HepG2 (cell line): ENCODE results near the gene PLEKHN1. TPM values are rescaled to one million over a fixed set of nuclear protein-coding genes. Genes with fewer than 3 reads are reported as not detected.

Experiments used
- ATAC-seq: fragments of 200-7000 bp; cut with Tn5 transposase; 3 replicates; pipeline ENCODE4 v1.9.1; 2020; ENCODE audit warnings: mild to moderate bottlenecking, moderate library complexity
- BruUV-seq: library from RNA; stranded (reverse); fragments of 400-500 nt; replicated peaks from 2 replicates; lab custom pipeline; 2021; lab: Mats Ljungman, UMichigan
- CTCF ChIA-PET: fragments of 300-600 bp; formaldehyde crosslinking; extraction: SDS; loops from one replicate; lab custom pipeline; 2021; ENCODE audit warnings: low total read pairs, inconsistent platforms, low intra/inter-chr PET ratio; lab: Yijun Ruan, JAX
- POLR2A ChIA-PET: fragments of 350-600 bp; sonication (Branson Sonifier 250); formaldehyde crosslinking; loops from one replicate; lab custom pipeline; 2020; ENCODE audit warnings: antibody characterized with exemption, inconsistent platforms; lab: Yijun Ruan, JAX
- DNase-seq: peaks from one replicate; pipeline ENCODE4 v3.0.0-alpha.2; 2015; ENCODE audit warnings: low spot score
- FAIRE-seq: peaks from 3 replicates; lab custom pipeline; 2011; peaks lifted over from hg19 to GRCh38; lab: Jason Lieb, UNC
- H2AFZ ChIP-seq: one replicate; pipeline ENCODE4 v1.6.1; 2011; ENCODE audit warnings: low read length, inconsistent platforms
- H3K27ac ChIP-seq: fragments of 300-600 bp; 3 replicates; pipeline ENCODE4 v1.8.0; 2011; ENCODE audit warnings: mixed run types, mild to moderate bottlenecking, mixed read lengths, low read length, inconsistent platforms; ENCODE audit not compliant: insufficient read depth; ENCODE audit errors: extremely low read length
- H3K27me3 ChIP-seq, 2 experiments: fragments of 200-600 bp in 1 of 2; 2 replicates in 1 of 2; 3 replicates in 1 of 2; pipeline versions ENCODE4 v1.6.0 to v1.8.0; 2011; ENCODE audit warnings: low read length in 2 of 2, mild to moderate bottlenecking in 2 of 2, moderate library complexity in 2 of 2, inconsistent platforms in 1 of 2; ENCODE audit not compliant: insufficient read depth in 2 of 2, control insufficient read depth in 1 of 2
- H3K36me3 ChIP-seq, 2 experiments: fragments of 200-600 bp in 1 of 2; replicated peaks in 1 of 2; 2 replicates in 1 of 2; 3 replicates in 1 of 2; pipeline versions ENCODE4 v1.5.1 to v1.8.0; 2011; ENCODE audit warnings: low read length in 2 of 2, inconsistent platforms in 1 of 2; ENCODE audit not compliant: insufficient read depth in 2 of 2, control insufficient read depth in 1 of 2
- H3K4me1 ChIP-seq: 2 replicates; pipeline ENCODE4 v1.5.1; 2012; ENCODE audit warnings: low read length, inconsistent platforms; ENCODE audit not compliant: insufficient read depth
- H3K4me2 ChIP-seq: 2 replicates; pipeline ENCODE4 v1.6.0; 2011; ENCODE audit warnings: low read depth, low read length, inconsistent platforms
- H3K4me3 ChIP-seq, 3 experiments: fragments of 200-600 bp in 1 of 3; sonication (generic), shearing (Covaris generic) in 1 of 3; replicated peaks in 1 of 3; 2 replicates each; pipeline ENCODE4 v1.5.1; 2011 to 2016; ENCODE audit warnings: low read length in 3 of 3, inconsistent platforms in 2 of 3, low read depth in 2 of 3, mild to moderate bottlenecking in 2 of 3, control low read depth in 1 of 3, mixed read lengths in 1 of 3; ENCODE audit not compliant: insufficient read depth in 1 of 3
- H3K79me2 ChIP-seq: one replicate; pipeline ENCODE4 v1.6.1; 2011; ENCODE audit warnings: low read length, inconsistent platforms; ENCODE audit not compliant: insufficient read depth
- H3K9ac ChIP-seq: 2 replicates; pipeline ENCODE4 v1.6.0; 2011; ENCODE audit warnings: mild to moderate bottlenecking, low read depth, low read length, inconsistent platforms; ENCODE audit not compliant: insufficient read depth
- H3K9me3 ChIP-seq: 2 replicates; pipeline ENCODE4 v1.5.1; 2012; ENCODE audit warnings: mild to moderate bottlenecking, low read length
- H4K20me1 ChIP-seq: 2 replicates; pipeline ENCODE4 v1.6.0; 2011; ENCODE audit warnings: inconsistent platforms, mild to moderate bottlenecking, low read length, moderate library complexity; ENCODE audit not compliant: insufficient read depth
- CEBPG ChIP-seq: IDR thresholded peaks from 2 replicates; pipeline ENCODE4 v1.6.1; 2016
- DPF2 ChIP-seq: sonication (generic); formaldehyde crosslinking; IDR thresholded peaks from 2 replicates; pipeline ENCODE4 v1.4.0; 2020; ENCODE audit warnings: mild to moderate bottlenecking, low read depth, missing genetic modification reagents, borderline replicate concordance
- GABPB1 ChIP-seq: IDR thresholded peaks from 2 replicates; pipeline ENCODE4 v1.6.1; 2016; ENCODE audit warnings: mild to moderate bottlenecking, missing genetic modification reagents, moderate library complexity, missing compliant biosample characterization
- GATA4 ChIP-seq: sonication (generic); IDR thresholded peaks from 2 replicates; pipeline ENCODE4 v1.6.1; 2016; ENCODE audit warnings: antibody characterized with exemption, low read depth, borderline replicate concordance
- GATAD2A ChIP-seq: IDR thresholded peaks from 2 replicates; pipeline ENCODE4 v1.6.1; 2016
- MTF1 ChIP-seq: sonication (generic); formaldehyde crosslinking; IDR thresholded peaks from 2 replicates; pipeline ENCODE4 v1.5.0; 2020; ENCODE audit warnings: missing genetic modification reagents
- PAF1 ChIP-seq: IDR thresholded peaks from 2 replicates; pipeline ENCODE4 v1.6.1; 2016; ENCODE audit warnings: missing genetic modification reagents, missing compliant biosample characterization
- SALL1 ChIP-seq: sonication (generic); formaldehyde crosslinking; IDR thresholded peaks from 2 replicates; pipeline ENCODE4 v1.8.0; 2022; ENCODE audit warnings: mild to moderate bottlenecking, missing genetic modification reagents
- SETDB1 ChIP-seq: sonication (generic); formaldehyde crosslinking; IDR thresholded peaks from 2 replicates; pipeline ENCODE4 v1.5.1; 2020; ENCODE audit warnings: missing genetic modification reagents, mild to moderate bottlenecking, borderline replicate concordance
- SPEN ChIP-seq: sonication (generic); formaldehyde crosslinking; IDR thresholded peaks from 2 replicates; pipeline ENCODE4 v1.5.1; 2020; ENCODE audit warnings: low read depth, mild to moderate bottlenecking, missing genetic modification reagents
- SYNCRIP ChIP-seq: fragments of 200-400 bp; formaldehyde crosslinking; IDR thresholded peaks from 2 replicates; pipeline ENCODE4 v1.6.1; 2018; ENCODE audit warnings: mild to moderate bottlenecking, low read depth, low read length; ENCODE audit not compliant: insufficient read depth
- ZNF33A ChIP-seq: sonication (generic); formaldehyde crosslinking; IDR thresholded peaks from 2 replicates; pipeline ENCODE4 v1.5.1; 2020; ENCODE audit warnings: missing genetic modification reagents, mild to moderate bottlenecking, moderate library complexity, borderline replicate concordance
- ZNF430 ChIP-seq: sonication (generic); formaldehyde crosslinking; IDR thresholded peaks from 2 replicates; pipeline ENCODE4 v1.9.0; 2021; ENCODE audit warnings: mild to moderate bottlenecking, missing genetic modification reagents
- ZNF670 ChIP-seq: sonication (generic); formaldehyde crosslinking; IDR thresholded peaks from 2 replicates; pipeline ENCODE4 v1.8.0; 2022; ENCODE audit warnings: mild to moderate bottlenecking, missing genetic modification reagents, borderline replicate concordance
- WGBS: methylation state at CpG from one replicate; pipeline ENCODE4 v1.1.6; 2017; ENCODE audit warnings: low lambda C conversion rate; 5-methylcytosine and 5-hydroxymethylcytosine counted together
- in situ Hi-C: cut with HindIII; loops from 2 replicates; pipeline ENCODE4 v1.10.0; 2017; ENCODE audit warnings: low pct_unique_long_range_greater_than_20kb; ENCODE audit not compliant: extremely low pct_ligation_motif_present
- intact Hi-C: fragments of 100-400 bp; cut with micrococcal nuclease; formaldehyde crosslinking; loops from one replicate; pipeline ENCODE4 v1.10.0; 2022; ENCODE audit not compliant: unreplicated experiment
- polyA plus RNA-seq, 8 experiments: library from polyadenylated mRNA; depleted of rRNA in 3 of 8; stranded (reverse) in 7 of 8; unstranded in 1 of 8; fragments of >200 nt; fragmentation: Illumina TruSeq in 4 of 8; extraction: Trizol in 4 of 8; gene quantifications; 2 replicates each; pipeline versions ENCODE4 v1.2.1 to v1.2.3, GENCODE V29; 2011 to 2016; ENCODE audit warnings: low read depth in 4 of 8, missing spikeins in 1 of 8, mixed read lengths in 1 of 8; ENCODE audit not compliant: insufficient read depth in 1 of 8
- total RNA-seq, 5 experiments: library from RNA; depleted of rRNA; stranded (reverse); fragments of >200 nt; fragmentation: Illumina TruSeq; extraction: Trizol; gene quantifications; 2 replicates each; pipeline ENCODE4 v1.2.3, GENCODE V29; 2016; ENCODE audit warnings: low read depth in 1 of 5
- TF ChIP-seq, protein P1 (sequence below): sonication (generic); formaldehyde crosslinking; conservative IDR thresholded peaks from 2 replicates; pipeline ENCODE4 v1.4.0; 2020; ENCODE audit warnings: mild to moderate bottlenecking, missing genetic modification reagents, moderate library complexity
- TF ChIP-seq, protein P2 (sequence below): IDR thresholded peaks from 2 replicates; pipeline ENCODE4 v1.6.1; 2016; ENCODE audit warnings: missing genetic modification reagents, missing compliant biosample characterization
- TF ChIP-seq, protein P3 (sequence below): sonication (generic); formaldehyde crosslinking; conservative IDR thresholded peaks from 2 replicates; pipeline ENCODE4 v1.8.0; 2022; ENCODE audit warnings: low read depth, missing genetic modification reagents
- TF ChIP-seq, protein P4 (sequence below): sonication (generic); formaldehyde crosslinking; IDR thresholded peaks from 2 replicates; pipeline ENCODE4 v1.4.0; 2020; ENCODE audit warnings: missing genetic modification reagents, borderline replicate concordance

The PLEKHN1 gene
- total and polyA plus RNA-seq, 2 of the 13 experiments (the other 11 are each of a cell fraction or from before 2014, with no cell fraction given) = 0.42 to 0.58 TPM

- TF ChIP-seq, protein P1, sequence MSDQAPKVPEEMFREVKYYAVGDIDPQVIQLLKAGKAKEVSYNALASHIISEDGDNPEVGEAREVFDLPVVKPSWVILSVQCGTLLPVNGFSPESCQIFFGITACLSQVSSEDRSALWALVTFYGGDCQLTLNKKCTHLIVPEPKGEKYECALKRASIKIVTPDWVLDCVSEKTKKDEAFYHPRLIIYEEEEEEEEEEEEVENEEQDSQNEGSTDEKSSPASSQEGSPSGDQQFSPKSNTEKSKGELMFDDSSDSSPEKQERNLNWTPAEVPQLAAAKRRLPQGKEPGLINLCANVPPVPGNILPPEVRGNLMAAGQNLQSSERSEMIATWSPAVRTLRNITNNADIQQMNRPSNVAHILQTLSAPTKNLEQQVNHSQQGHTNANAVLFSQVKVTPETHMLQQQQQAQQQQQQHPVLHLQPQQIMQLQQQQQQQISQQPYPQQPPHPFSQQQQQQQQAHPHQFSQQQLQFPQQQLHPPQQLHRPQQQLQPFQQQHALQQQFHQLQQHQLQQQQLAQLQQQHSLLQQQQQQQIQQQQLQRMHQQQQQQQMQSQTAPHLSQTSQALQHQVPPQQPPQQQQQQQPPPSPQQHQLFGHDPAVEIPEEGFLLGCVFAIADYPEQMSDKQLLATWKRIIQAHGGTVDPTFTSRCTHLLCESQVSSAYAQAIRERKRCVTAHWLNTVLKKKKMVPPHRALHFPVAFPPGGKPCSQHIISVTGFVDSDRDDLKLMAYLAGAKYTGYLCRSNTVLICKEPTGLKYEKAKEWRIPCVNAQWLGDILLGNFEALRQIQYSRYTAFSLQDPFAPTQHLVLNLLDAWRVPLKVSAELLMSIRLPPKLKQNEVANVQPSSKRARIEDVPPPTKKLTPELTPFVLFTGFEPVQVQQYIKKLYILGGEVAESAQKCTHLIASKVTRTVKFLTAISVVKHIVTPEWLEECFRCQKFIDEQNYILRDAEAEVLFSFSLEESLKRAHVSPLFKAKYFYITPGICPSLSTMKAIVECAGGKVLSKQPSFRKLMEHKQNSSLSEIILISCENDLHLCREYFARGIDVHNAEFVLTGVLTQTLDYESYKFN = no peak
- TF ChIP-seq ZNF430 (CRISPR knock-in tag) (no peak), CEBPG (no peak), SETDB1 (CRISPR knock-in tag) (no peak), GATA4 (no peak), GABPB1 (CRISPR knock-in tag) (no peak), MTF1 (no peak), ZNF33A (no peak), DPF2 (no peak), PAF1 (CRISPR knock-in tag) (no peak), GATAD2A (CRISPR knock-in tag) (no peak), ZNF670 (CRISPR knock-in tag) (no peak), SPEN (no peak), SYNCRIP (no peak), SALL1 (CRISPR knock-in tag) (no peak)
- TF ChIP-seq, protein P2, sequence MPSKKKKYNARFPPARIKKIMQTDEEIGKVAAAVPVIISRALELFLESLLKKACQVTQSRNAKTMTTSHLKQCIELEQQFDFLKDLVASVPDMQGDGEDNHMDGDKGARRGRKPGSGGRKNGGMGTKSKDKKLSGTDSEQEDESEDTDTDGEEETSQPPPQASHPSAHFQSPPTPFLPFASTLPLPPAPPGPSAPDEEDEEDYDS = no peak
- TF ChIP-seq, protein P3, sequence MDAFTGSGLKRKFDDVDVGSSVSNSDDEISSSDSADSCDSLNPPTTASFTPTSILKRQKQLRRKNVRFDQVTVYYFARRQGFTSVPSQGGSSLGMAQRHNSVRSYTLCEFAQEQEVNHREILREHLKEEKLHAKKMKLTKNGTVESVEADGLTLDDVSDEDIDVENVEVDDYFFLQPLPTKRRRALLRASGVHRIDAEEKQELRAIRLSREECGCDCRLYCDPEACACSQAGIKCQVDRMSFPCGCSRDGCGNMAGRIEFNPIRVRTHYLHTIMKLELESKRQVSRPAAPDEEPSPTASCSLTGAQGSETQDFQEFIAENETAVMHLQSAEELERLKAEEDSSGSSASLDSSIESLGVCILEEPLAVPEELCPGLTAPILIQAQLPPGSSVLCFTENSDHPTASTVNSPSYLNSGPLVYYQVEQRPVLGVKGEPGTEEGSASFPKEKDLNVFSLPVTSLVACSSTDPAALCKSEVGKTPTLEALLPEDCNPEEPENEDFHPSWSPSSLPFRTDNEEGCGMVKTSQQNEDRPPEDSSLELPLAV (CRISPR knock-in tag) = no peak
- TF ChIP-seq, protein P4, sequence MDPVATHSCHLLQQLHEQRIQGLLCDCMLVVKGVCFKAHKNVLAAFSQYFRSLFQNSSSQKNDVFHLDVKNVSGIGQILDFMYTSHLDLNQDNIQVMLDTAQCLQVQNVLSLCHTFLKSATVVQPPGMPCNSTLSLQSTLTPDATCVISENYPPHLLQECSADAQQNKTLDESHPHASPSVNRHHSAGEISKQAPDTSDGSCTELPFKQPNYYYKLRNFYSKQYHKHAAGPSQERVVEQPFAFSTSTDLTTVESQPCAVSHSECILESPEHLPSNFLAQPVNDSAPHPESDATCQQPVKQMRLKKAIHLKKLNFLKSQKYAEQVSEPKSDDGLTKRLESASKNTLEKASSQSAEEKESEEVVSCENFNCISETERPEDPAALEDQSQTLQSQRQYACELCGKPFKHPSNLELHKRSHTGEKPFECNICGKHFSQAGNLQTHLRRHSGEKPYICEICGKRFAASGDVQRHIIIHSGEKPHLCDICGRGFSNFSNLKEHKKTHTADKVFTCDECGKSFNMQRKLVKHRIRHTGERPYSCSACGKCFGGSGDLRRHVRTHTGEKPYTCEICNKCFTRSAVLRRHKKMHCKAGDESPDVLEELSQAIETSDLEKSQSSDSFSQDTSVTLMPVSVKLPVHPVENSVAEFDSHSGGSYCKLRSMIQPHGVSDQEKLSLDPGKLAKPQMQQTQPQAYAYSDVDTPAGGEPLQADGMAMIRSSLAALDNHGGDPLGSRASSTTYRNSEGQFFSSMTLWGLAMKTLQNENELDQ (CRISPR knock-in tag) = no peak
- TF ChIP-seq, all 625 proteins: peak for 0
- H3K9me3 ChIP-seq = peaks cover 6% of the 10 kb centered on the region
- no peaks in the 10 kb centered on the region for H3K36me3 ChIP-seq
- DNase-seq = no peak
- WGBS = 90% methylated on average over 10 of the region's 10 CpGs
- no peaks in the 10 kb centered on the region for H3K79me2 ChIP-seq
- H3K4me2 ChIP-seq = no peak overlapping the region
- no peak overlapping the region for H3K27ac ChIP-seq
- H3K4me3 ChIP-seq = no peak overlapping the region
- H3K4me1 ChIP-seq = peaks cover 21% of the 10 kb centered on the region
- ChIA-PET CTCF (no interaction called here), POLR2A (no interaction called here)
- intact Hi-C loops (no loop called here), in situ Hi-C loops (no loop called here)
- no peak for ATAC-seq
- FAIRE-seq = no peak
- no TSS peak for BruUV-seq
- no peak overlapping the region for H3K9ac ChIP-seq
- no peak overlapping the region for H2AFZ ChIP-seq
- H4K20me1 ChIP-seq = no peaks in the 10 kb centered on the region
- peaks cover 0 to 9% of the 10 kb centered on the region in 2 experiments; a peak in 2 of 5 replicates for H3K27me3 ChIP-seq
These were observed 25.6 kb downstream of the PLEKHN1 start for GRCh38 chr1:991895-992294.
